WTC11 (cell line): ENCODE data around the gene OR4N5.

Source experiments
- IRF1 ChIP-seq: sonication (generic); formaldehyde crosslinking; IDR thresholded peaks from 2 replicates; pipeline ENCODE4 v1.8.0; 2023; ENCODE audit warnings: missing genetic modification reagents
- MLX ChIP-seq: sonication (generic); formaldehyde crosslinking; IDR thresholded peaks from 2 replicates; pipeline ENCODE4 v1.8.1; 2023; ENCODE audit warnings: mild to moderate bottlenecking, missing genetic modification reagents, moderate library complexity
- NR2C2 ChIP-seq: sonication (generic); formaldehyde crosslinking; IDR thresholded peaks from 2 replicates; pipeline ENCODE4 v1.8.0; 2022; ENCODE audit warnings: mild to moderate bottlenecking, missing genetic modification reagents
- SP1 ChIP-seq: sonication (generic); formaldehyde crosslinking; conservative IDR thresholded peaks from 2 replicates; pipeline ENCODE4 v1.8.1; 2022; ENCODE audit warnings: missing genetic modification reagents
- ZNF512 ChIP-seq: sonication (generic); formaldehyde crosslinking; IDR thresholded peaks from 2 replicates; pipeline ENCODE4 v1.8.1; 2022; ENCODE audit warnings: missing genetic modification reagents, borderline replicate concordance

- no peak for TF ChIP-seq NR2C2 (CRISPR knock-in tag)
- TF ChIP-seq SP1 (CRISPR knock-in tag) = no peak
- TF ChIP-seq ZNF512 (CRISPR knock-in tag) = no peak
- no peak for TF ChIP-seq MLX (CRISPR knock-in tag)
- TF ChIP-seq IRF1 (CRISPR knock-in tag) = no peak
Observed at GRCh38 chr14:20164462-20164861, 25.8 kb downstream of the OR4N5 start.
